Endothelial cell of umbilical vein (primary cell): ENCODE measurements around the gene GEMIN7.

Experiments
- CTCF ChIP-seq, 2 donors: IDR thresholded peaks; 1 replicate in 1 of 2; 2 replicates in 1 of 2; pipeline ENCODE4 v1.5.1; 2011; ENCODE audit warnings: low read length in 2 of 2, mild to moderate bottlenecking in 2 of 2, moderate library complexity in 2 of 2, control low read depth in 1 of 2, inconsistent platforms in 1 of 2, low read depth in 1 of 2; ENCODE audit not compliant: insufficient read depth in 1 of 2; ENCODE audit errors: extremely low read depth in 1 of 2
- EZH2 ChIP-seq: IDR thresholded peaks from 2 replicates; pipeline ENCODE4 v1.6.1; 2012; ENCODE audit warnings: borderline replicate concordance, low read depth, mild to moderate bottlenecking, moderate library complexity, low read length, inconsistent platforms; ENCODE audit not compliant: severe bottlenecking
- JUN ChIP-seq: IDR thresholded peaks from 2 replicates; pipeline ENCODE4 v1.6.1; 2011; ENCODE audit warnings: borderline replicate concordance, low read depth; ENCODE audit not compliant: insufficient read length, insufficient read depth
- MAX ChIP-seq: IDR thresholded peaks from 2 replicates; pipeline ENCODE4 v1.6.1; 2011; ENCODE audit not compliant: insufficient read depth, insufficient read length
- MYC ChIP-seq: IDR thresholded peaks from one replicate; pipeline ENCODE4 v1.6.1; 2011; ENCODE audit warnings: mild to moderate bottlenecking, low read depth, low read length
- POLR2A ChIP-seq: IDR thresholded peaks from 2 replicates; pipeline ENCODE4 v1.6.1; 2012; ENCODE audit warnings: low read depth, mild to moderate bottlenecking, control low read depth, low read length
- POLR2AphosphoS5 ChIP-seq: IDR thresholded peaks from 2 replicates; pipeline ENCODE4 v1.6.1; 2012; ENCODE audit warnings: low read depth, mild to moderate bottlenecking, control low read depth, low read length, moderate library complexity; ENCODE audit not compliant: insufficient read depth

- TF ChIP-seq CTCF (IDR thresholded peaks at IDR 0.05; ENCODE audit: extremely low read depth in 1 of 2, insufficient read depth in 1 of 2, low read depth in 1 of 2, low read length in 2 of 2) (peak in 1 of 2 donors; percentile 38), JUN (no peak), MYC (no peak), POLR2A (no peak), EZH2 (no peak), POLR2AphosphoS5 (no peak), MAX (no peak)
These were observed 52.0 kb downstream of the GEMIN7 start for GRCh38 chr19:45130888-45131615.
